NB4 (cell line): Measurements from ENCODE around the gene LIX1L.

ENCODE experiments used
- CTCF ChIP-seq: IDR thresholded peaks from one replicate; pipeline ENCODE4 v1.5.1; 2012; ENCODE audit warnings: low read depth, low read length
- MYC ChIP-seq: IDR thresholded peaks from 2 replicates; pipeline ENCODE4 v1.6.1; 2011; ENCODE audit warnings: low read depth, low read length
- POLR2A ChIP-seq: IDR thresholded peaks from 2 replicates; pipeline ENCODE4 v1.6.1; 2011; ENCODE audit warnings: mild to moderate bottlenecking; ENCODE audit not compliant: insufficient read length; ENCODE audit errors: extremely low read depth
- TF ChIP-seq, protein P1 (sequence below): IDR thresholded peaks from 2 replicates; pipeline ENCODE4 v1.6.1; 2011; ENCODE audit warnings: low read depth, low read length

GRCh38 chr1:145886390-145886789, 71.4 kb downstream of the LIX1L start:
- TF ChIP-seq CTCF (no peak), POLR2A (no peak), MYC (no peak)
- TF ChIP-seq, protein P1, sequence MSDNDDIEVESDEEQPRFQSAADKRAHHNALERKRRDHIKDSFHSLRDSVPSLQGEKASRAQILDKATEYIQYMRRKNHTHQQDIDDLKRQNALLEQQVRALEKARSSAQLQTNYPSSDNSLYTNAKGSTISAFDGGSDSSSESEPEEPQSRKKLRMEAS = no peak
